ENCODE data around the gene PRMT9.

The PRMT9 gene

GRCh38 chr4:147625733-147626132 lies 58.2 kb downstream of the PRMT9 start:
- FAIRE-seq (no peak), DNase-seq (ENCODE audit: insufficient read length, low spot score) (no peak)

- DNase-seq (ENCODE audit: insufficient read length, low spot score) (no peak), FAIRE-seq (no peak)
Measured at GRCh38 chr4:147620315-147620714, 63.6 kb downstream of the PRMT9 start.

GRCh38 chr4:147617841-147618691 lies 65.9 kb downstream of the PRMT9 start:
- DNase-seq (ENCODE audit: insufficient read length, low spot score) (no peak), FAIRE-seq (peak; percentile 42)

- DNase-seq (ENCODE audit: insufficient read length, low spot score), result peak; percentile 69
- peak; percentile 100 for FAIRE-seq
Measured at GRCh38 chr4:147617173-147617840, 66.7 kb downstream of the PRMT9 start, which contains the start of gene TMEM184C. TSS of gene TMEM184C (plus strand) at chr4:147617397. CDS start at chr4:147617957, 560 bp downstream.

GRCh38 chr4:147616849-147617172 lies 67.2 kb downstream of the PRMT9 start:
- no peak for DNase-seq (ENCODE audit: insufficient read length, low spot score)
- no peak for FAIRE-seq

GRCh38 chr4:147610686-147611085 lies 73.3 kb downstream of the PRMT9 start:
- DNase-seq (ENCODE audit: insufficient read length, low spot score), result no peak
- no peak for FAIRE-seq

- no peak for DNase-seq (ENCODE audit: insufficient read length, low spot score)
- no peak for FAIRE-seq
Measured at GRCh38 chr4:147607471-147607870, 76.5 kb downstream of the PRMT9 start.

- no peak for DNase-seq (ENCODE audit: insufficient read length, low spot score)
- no peak for FAIRE-seq
Measured at GRCh38 chr4:147605499-147605898, 78.5 kb downstream of the PRMT9 start.

GRCh38 chr4:147599769-147600168 lies 84.2 kb downstream of the PRMT9 start:
- DNase-seq (ENCODE audit: insufficient read length, low spot score) (no peak), FAIRE-seq (no peak)

GRCh38 chr4:147599206-147599605 lies 84.8 kb downstream of the PRMT9 start:
- no peak for FAIRE-seq
- no peak for DNase-seq (ENCODE audit: insufficient read length, low spot score)

- no peak for DNase-seq (ENCODE audit: insufficient read length, low spot score)
- no peak for FAIRE-seq
Measured at GRCh38 chr4:147597561-147597960, 86.4 kb downstream of the PRMT9 start.

GRCh38 chr4:147596981-147597380 lies 87.0 kb downstream of the PRMT9 start:
- DNase-seq (ENCODE audit: insufficient read length, low spot score), result no peak
- no peak for FAIRE-seq

- FAIRE-seq (no peak), DNase-seq (ENCODE audit: insufficient read length, low spot score) (no peak)
Measured at GRCh38 chr4:147596377-147596776, 87.6 kb downstream of the PRMT9 start.

GRCh38 chr4:147594578-147594977 lies 89.4 kb downstream of the PRMT9 start:
- FAIRE-seq (no peak), DNase-seq (ENCODE audit: insufficient read length, low spot score) (no peak)

- no peak for DNase-seq (ENCODE audit: insufficient read length, low spot score)
- FAIRE-seq, result no peak
Measured at GRCh38 chr4:147594107-147594506, 89.9 kb downstream of the PRMT9 start.

- DNase-seq (ENCODE audit: insufficient read length, low spot score), result no peak
Measured at GRCh38 chr4:147591106-147591505, 92.9 kb downstream of the PRMT9 start.

GRCh38 chr4:147590249-147590920 lies 93.6 kb downstream of the PRMT9 start:
- DNase-seq (ENCODE audit: insufficient read length, low spot score), result peak; percentile 17

More at GRCh38 chr4:147591106-147591505, 92.9 kb downstream of the PRMT9 start:
- FAIRE-seq, result no peak

GRCh38 chr4:147589586-147589985 lies 94.4 kb downstream of the PRMT9 start:
- no peak for FAIRE-seq
- DNase-seq (ENCODE audit: insufficient read length, low spot score), result no peak

More at GRCh38 chr4:147590249-147590920, 93.6 kb downstream of the PRMT9 start:
- peak; percentile 96 for FAIRE-seq

Measured in GM19239 (cell line).